Activated T-helper 1 cell treated with anti-CD3 and anti-CD28 coated beads, Interleukin-12 subunit alpha, Interleukin-12 subunit beta, Interleukin-2, Interleukin-4 antibody, amounts not matched to agents 30 ng/mL and 10 ng/mL and 1 ng/mL, durations not matched to agents 14 hours and 24 hours and 36 hours (primary cell): ENCODE measurements around the gene CKAP2L. TPM values are rescaled to one million over a fixed set of nuclear protein-coding genes. Genes with fewer than 3 reads are reported as not detected.
A peak's percentile ranks its signal among the peaks of the same experiment; 100 is the strongest.
"Not testable (repeated sequence)": the region's sequence is repeated elsewhere in the genome, so short reads cannot be mapped to it uniquely, and the experiment has no call there.

Experiments used
- DNase-seq: peaks from one replicate; pipeline ENCODE4 v3.0.0; 2021; ENCODE audit warnings: low spot score
- H3K27ac Mint-ChIP-seq: one replicate; pipeline ENCODE4 v1.8.0; 2021; ENCODE audit warnings: mild to moderate bottlenecking, mixed read lengths
- H3K27me3 Mint-ChIP-seq: one replicate; pipeline ENCODE4 v1.8.0; 2022; ENCODE audit warnings: mild to moderate bottlenecking, moderate library complexity, mixed read lengths; ENCODE audit not compliant: insufficient read depth
- H3K36me3 Mint-ChIP-seq: one replicate; pipeline ENCODE4 v1.8.0; 2021; ENCODE audit warnings: low read depth, mixed read lengths
- H3K4me1 Mint-ChIP-seq: one replicate; pipeline ENCODE4 v1.8.0; 2021; ENCODE audit warnings: low read depth, mixed read lengths
- H3K4me3 Mint-ChIP-seq: one replicate; pipeline ENCODE4 v1.8.0; 2021; ENCODE audit warnings: mild to moderate bottlenecking, moderate library complexity, mixed read lengths
- H3K9me3 Mint-ChIP-seq: one replicate; pipeline ENCODE4 v1.8.0; 2021; ENCODE audit warnings: mixed read lengths
- intact Hi-C: fragments of 100-400 bp; cut with micrococcal nuclease; formaldehyde crosslinking; loops from one replicate; pipeline ENCODE4 v1.15.1; 2024
- total RNA-seq: library from RNA; stranded (reverse); gene quantifications from 2 replicates; pipeline ENCODE4 v1.2.3, GENCODE V29; 2022

The CKAP2L gene
- total RNA-seq, 1 donor from 2014 or later, result 20.9 TPM

DNA sequence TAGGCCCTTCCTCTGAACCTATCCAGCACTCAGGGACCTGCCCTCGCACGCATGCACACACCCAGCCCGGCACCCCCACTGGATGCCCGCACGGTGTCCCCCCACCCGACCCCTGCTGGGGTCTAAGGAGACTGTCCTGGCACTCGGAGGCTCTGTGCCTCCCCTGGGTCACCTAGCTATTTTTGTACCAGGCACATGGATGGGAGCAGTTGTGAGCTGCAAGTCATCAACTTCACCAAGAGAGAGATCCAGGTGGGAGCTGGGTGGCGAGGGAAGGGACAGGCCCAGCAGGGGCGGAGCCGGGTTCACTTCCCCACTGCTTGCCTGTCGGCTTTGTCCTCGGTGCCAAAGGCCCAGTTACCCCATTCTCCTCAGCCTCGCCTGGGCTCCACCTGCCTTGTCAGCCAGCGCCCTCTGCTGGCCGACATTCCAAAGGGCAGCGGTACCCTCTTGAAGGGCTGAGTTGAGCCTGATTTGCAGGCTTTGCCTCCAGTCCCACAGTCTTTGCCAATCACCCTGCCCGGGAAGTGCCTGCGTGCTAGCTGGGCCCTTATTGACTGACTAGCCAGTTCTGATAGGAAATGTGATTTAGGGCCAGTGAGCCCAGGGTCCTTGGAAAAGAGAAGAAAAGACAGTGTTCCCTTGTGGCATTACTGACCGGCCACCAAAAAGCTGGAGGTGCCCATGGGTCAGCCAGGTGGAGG lies 37.8 kb downstream of the CKAP2L start:
- H3K4me3 Mint-ChIP-seq, result no peak overlapping the region
- DNase-seq, result peak; percentile 86
- intact Hi-C loops, result loop anchor here (1.0 to 5.0 kb wide), 9 partner anchors 14 to 244 kb away; partner anchors contain the start of genes CHCHD5, POLR1B, SLC20A1 and TTL
- H3K4me1 Mint-ChIP-seq, result peaks cover 16% of the 10 kb centered on the region
- H3K27me3 Mint-ChIP-seq, result no peaks in the 10 kb centered on the region
- no peak overlapping the region for H3K27ac Mint-ChIP-seq
- no peaks in the 10 kb centered on the region for H3K36me3 Mint-ChIP-seq
- H3K9me3 Mint-ChIP-seq, result no peaks in the 10 kb centered on the region

DNA sequence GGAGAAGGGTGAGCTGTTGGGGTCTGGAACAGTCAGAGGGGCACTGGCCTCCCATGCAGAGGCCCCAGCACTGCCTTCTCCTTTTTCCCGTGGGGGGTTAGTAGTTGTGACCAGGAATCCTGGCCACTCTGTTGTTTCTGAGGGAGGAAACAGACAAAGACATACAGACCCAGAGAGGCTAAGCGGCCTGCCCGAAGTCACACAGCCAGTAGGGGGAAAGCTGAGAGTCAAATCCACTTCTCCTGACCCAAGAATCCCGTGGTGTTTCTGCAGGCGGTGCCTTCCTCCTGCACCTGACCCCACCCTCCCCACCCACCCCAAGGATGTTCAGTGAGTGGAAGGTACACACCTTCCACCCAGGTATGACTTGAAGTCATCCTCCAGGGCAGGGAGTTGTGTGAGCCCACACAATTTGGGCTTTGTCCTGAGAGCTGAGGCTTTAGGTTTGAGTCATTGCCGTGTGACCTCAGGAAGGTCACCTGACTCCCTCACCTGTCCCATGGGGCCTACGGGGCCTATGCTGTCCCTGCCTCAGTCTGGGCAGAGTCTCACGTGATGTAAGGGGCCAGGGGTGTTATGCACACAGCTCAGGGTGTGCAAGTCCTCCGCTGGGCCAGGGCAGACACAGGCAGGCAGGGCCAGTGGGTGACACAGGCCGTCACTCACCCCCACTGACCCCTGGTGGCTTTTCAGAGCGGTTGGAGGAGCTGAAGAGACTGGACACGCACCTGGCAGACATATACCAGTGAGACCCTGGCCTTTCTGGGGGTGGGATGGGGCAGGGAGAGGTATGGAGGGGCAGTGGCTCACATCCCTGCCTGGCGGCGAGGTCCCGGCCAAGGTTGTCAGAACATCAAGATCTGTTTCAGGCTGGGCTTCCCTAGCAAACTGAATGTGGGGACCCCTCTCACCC lies 38.6 kb downstream of the CKAP2L start:
- Mint-ChIP-seq H3K4me3 (no peak overlapping the region), H3K4me1 (peaks cover 16% of the 10 kb centered on the region), H3K27me3 (no peaks in the 10 kb centered on the region), H3K36me3 (no peaks in the 10 kb centered on the region), H3K27ac (no peak overlapping the region), H3K9me3 (no peaks in the 10 kb centered on the region)
- no peak for DNase-seq
- intact Hi-C loops, result loop anchor here (1.0 to 5.0 kb wide), 9 partner anchors 13 to 244 kb away; partner anchors contain the start of genes CHCHD5, POLR1B, SLC20A1 and TTL

DNA sequence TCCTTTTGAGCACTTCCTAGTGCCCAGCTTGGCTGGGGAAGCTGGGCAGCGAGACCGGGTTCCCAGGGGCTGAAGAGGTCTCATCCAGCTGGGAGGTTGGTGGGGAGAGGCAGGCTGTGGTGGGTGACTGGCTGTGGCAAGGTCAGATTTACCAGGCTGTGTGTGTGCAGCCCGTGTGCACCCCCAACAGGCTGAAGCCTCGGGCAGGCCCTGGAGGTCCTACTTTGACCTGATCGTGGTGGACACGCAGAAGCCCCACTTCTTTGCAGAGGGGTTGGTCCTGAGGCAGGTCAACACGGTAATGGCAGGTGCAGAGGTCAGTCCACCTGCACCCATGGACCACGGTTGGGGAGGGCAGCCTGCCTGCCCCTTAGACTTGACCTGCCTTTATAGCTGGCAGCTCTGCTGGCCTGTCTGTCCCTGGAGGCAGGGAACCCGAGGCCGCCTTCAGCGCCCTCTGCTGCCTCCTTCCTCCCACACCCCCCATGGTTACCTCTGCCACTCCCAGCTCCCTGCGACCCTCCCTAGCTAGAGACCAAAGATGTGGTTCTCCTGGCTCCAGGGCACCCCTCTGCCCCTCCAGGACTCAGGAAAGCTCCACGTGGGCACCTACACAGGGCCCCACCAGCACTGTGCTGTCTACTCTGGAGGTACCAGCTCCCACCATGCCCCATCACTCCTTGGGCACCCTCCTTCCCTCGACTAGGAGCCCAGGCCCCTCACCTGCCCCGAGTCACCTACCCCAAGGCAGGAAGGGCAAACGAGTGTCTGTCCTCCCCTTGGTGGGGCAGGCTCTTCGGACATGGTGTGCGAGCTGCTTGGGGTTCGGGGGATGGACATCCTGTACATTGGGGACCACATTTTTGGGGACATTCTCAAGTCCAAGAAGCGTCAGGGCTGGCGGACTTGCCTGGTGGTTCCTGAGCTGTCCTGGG lies 39.6 kb downstream of the CKAP2L start:
- no peaks in the 10 kb centered on the region for H3K36me3 Mint-ChIP-seq
- H3K4me1 Mint-ChIP-seq, result peaks cover 16% of the 10 kb centered on the region
- H3K9me3 Mint-ChIP-seq, result no peaks in the 10 kb centered on the region
- intact Hi-C loops, result loop anchor here (5.0 kb wide), 2 partner anchors 183 to 243 kb away; partner anchors contain the start of genes POLR1B and TTL
- H3K27ac Mint-ChIP-seq, result no peak overlapping the region
- no peak for DNase-seq
- no peaks in the 10 kb centered on the region for H3K27me3 Mint-ChIP-seq
- H3K4me3 Mint-ChIP-seq, result no peak overlapping the region

DNA sequence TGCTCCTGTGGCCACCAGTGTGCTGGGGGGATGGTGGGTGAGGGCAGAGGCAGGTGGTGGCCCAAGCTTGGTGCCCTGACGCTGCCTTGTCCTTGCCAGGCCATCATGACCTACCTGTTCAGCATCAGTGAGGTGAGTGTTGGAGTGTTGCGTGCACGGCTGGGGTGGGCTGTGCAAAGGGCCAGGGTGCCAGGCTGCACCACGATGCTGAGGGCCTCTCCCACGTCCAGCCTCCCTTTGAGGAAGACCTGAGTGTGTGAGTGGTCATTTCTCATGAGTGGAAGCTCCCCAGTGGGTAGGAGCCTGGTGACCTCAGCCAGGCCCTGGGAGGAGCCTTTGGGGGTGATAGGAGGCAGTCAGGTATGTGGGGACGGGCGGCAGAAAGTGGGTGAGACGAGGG lies 40.4 kb downstream of the CKAP2L start:
- H3K36me3 Mint-ChIP-seq, result no peaks in the 10 kb centered on the region
- peaks cover 16% of the 10 kb centered on the region for H3K4me1 Mint-ChIP-seq
- no peak overlapping the region for H3K27ac Mint-ChIP-seq
- DNase-seq, result no peak
- intact Hi-C loops, result no loop called here
- H3K9me3 Mint-ChIP-seq, result no peaks in the 10 kb centered on the region
- peaks cover 1% of the 10 kb centered on the region for H3K27me3 Mint-ChIP-seq
- no peak overlapping the region for H3K4me3 Mint-ChIP-seq

DNA sequence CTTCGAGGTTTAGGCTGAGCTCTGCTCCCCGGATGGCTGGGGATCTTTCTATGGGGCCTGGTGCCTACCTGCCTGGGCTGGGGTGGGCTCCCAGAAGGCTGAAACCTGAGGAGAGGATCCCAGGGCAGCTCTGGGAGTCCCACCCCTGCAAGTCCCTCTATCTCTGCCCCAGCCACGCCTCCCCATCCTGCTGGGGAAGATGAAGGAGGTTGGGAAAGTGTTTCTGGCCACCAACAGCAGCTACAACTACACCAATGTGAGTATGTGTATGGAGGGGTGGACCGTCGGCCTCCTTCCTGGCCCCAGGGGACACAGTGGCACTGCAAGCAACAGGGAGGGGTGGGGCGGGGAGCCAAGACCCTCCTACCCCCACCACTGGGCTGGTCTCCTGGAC lies 40.9 kb downstream of the CKAP2L start:
- intact Hi-C loops, result no loop called here
- Mint-ChIP-seq H3K4me3 (no peak overlapping the region), H3K36me3 (no peaks in the 10 kb centered on the region), H3K9me3 (no peaks in the 10 kb centered on the region), H3K27ac (no peak overlapping the region), H3K4me1 (peaks cover 16% of the 10 kb centered on the region), H3K27me3 (peaks cover 6% of the 10 kb centered on the region)
- no peak for DNase-seq

DNA sequence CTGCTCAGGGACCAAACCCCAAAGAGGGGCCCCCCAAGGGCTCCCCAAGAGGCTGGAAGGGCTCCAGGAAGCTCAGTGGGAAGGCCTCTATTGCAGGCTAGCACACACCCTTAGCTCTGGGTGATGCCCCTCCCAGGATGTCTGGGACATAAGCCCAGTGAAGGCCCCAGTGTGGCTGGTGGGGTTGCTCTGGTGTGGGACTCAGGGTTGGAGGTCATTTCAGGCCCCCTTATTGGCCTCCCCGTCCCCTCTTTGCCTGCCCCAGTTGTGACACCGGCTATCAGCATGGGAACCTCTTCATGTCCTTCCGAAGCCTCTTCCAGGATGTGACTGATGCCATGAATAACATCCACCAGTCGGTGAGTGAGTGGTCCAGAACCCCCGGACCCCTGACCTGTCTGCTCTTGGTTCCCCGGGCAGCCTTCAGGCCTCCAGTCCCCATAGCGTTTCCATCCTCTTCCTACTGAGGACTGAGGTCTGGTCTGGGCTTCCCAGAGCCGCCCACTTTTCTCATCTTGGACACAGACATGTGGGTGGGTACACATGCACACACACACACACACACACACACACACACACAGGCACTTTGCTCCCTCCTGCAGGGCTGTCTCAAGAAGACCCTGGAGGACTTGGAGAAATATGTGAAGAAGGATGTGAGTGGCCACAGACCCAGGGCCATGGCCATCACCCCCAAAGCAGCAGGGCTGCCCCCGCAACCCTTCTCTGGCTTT lies 41.4 kb downstream of the CKAP2L start:
- H3K27ac Mint-ChIP-seq, result no peak overlapping the region
- DNase-seq, result no peak
- H3K4me1 Mint-ChIP-seq, result peaks cover 10% of the 10 kb centered on the region
- intact Hi-C loops, result no loop called here
- peaks cover 7% of the 10 kb centered on the region for H3K27me3 Mint-ChIP-seq
- no peak overlapping the region for H3K4me3 Mint-ChIP-seq
- H3K36me3 Mint-ChIP-seq, result no peaks in the 10 kb centered on the region
- H3K9me3 Mint-ChIP-seq, result no peaks in the 10 kb centered on the region

DNA sequence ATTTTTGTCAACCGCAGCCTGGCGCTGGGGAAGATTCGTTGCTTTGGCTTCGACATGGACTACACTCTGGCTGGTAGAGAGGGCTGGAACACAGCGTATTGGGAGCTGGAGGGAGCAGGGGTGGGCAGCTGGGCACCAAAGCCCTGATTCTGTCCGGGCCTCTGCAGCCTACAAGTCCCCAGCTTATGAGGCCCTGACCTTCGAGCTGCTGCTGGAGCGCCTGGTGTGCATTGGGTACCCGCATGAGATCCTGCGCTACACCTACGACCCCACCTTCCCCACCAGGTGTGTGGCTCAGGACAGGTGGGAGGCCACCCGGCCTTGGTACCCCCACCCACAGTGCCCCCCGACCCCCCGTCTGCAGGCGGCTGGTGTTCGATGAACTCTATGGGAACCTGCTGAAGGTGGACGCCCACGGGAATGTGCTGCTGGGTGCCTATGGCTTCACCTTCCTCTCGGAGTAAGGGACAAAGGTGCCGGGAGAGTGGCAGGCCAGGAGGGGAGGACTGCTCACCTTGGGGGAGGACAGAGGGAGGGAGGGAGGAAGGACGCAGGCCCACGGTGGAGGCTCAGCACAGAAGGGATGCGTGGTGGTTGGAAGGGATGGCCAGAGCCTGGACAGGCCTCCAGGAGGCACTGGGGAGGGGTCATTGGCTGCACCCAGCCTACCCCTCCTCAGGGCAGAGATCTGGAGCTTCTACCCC lies 42.4 kb downstream of the CKAP2L start:
- no peak for DNase-seq
- H3K9me3 Mint-ChIP-seq, result peaks cover 4% of the 10 kb centered on the region
- peaks cover 6% of the 10 kb centered on the region for H3K4me1 Mint-ChIP-seq
- no peak overlapping the region for H3K27ac Mint-ChIP-seq
- H3K36me3 Mint-ChIP-seq, result peaks cover 2% of the 10 kb centered on the region
- peaks cover 10% of the 10 kb centered on the region for H3K27me3 Mint-ChIP-seq
- H3K4me3 Mint-ChIP-seq, result no peak overlapping the region
- intact Hi-C loops, result no loop called here

DNA sequence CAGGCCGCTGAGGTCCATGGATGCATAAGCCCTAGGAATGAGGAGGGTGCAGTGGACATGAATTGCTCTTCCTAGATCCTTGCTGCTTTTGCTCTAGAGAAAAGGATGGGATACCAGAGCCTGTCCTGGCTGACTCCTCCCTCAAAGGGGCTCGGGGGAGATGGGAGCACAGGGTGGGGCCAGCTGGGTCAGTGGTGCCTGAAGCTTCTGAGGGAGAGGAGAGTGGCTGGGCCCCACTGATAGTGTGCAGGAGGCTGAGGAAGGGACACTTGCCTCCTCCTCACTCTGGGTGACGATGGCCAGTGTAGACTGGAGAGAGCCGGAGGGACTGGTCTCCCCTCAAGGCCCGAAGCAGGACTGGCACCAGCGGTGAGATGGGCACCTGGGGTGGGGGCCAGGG lies 43.6 kb downstream of the CKAP2L start, which contains the start of gene NT5DC4:
NT5DC4 (plus strand) TSS at position 236 of the 400 bp plus-strand sequence; CDS start at position 296, 60 bp downstream.
- no peaks in the 10 kb centered on the region for H3K4me1 Mint-ChIP-seq
- peaks cover 10% of the 10 kb centered on the region for H3K27me3 Mint-ChIP-seq
- H3K36me3 Mint-ChIP-seq, result peaks cover 2% of the 10 kb centered on the region
- DNase-seq, result no peak
- peaks cover 4% of the 10 kb centered on the region for H3K9me3 Mint-ChIP-seq
- H3K27ac Mint-ChIP-seq, result no peak within 1 kb of the TSS
- intact Hi-C loops, result no loop called here
- no peak within 1 kb of the TSS for H3K4me3 Mint-ChIP-seq

DNA sequence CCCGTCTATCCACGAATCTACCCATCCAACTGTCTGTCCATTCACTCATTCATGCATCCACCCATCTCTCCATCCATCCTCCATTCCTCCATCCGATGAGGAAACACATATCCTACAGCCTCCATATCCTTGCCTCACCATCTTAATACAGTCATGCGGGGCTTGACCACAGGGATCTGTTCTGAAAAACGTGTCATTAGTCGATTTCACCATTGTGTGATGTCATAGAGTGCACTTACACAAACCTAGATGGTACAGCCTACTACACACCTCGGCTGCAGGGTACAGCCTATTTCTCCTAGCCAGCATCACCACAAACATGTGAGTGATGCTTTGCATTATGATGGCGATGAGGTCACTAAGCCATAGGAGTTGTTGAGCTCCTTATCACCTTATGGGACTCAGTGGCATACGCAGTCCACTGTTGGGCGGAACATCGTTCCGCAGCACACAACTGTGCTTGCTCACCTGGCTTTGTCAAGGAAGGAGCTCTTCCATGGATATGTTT lies 45.5 kb downstream of the CKAP2L start:
- H3K4me3 Mint-ChIP-seq, result no peak overlapping the region
- DNase-seq, result no peak
- intact Hi-C loops, result no loop called here
- peaks cover 2% of the 10 kb centered on the region for H3K36me3 Mint-ChIP-seq
- peaks cover 10% of the 10 kb centered on the region for H3K27me3 Mint-ChIP-seq
- no peak overlapping the region for H3K27ac Mint-ChIP-seq
- H3K9me3 Mint-ChIP-seq, result peaks cover 4% of the 10 kb centered on the region
- no peaks in the 10 kb centered on the region for H3K4me1 Mint-ChIP-seq

DNA sequence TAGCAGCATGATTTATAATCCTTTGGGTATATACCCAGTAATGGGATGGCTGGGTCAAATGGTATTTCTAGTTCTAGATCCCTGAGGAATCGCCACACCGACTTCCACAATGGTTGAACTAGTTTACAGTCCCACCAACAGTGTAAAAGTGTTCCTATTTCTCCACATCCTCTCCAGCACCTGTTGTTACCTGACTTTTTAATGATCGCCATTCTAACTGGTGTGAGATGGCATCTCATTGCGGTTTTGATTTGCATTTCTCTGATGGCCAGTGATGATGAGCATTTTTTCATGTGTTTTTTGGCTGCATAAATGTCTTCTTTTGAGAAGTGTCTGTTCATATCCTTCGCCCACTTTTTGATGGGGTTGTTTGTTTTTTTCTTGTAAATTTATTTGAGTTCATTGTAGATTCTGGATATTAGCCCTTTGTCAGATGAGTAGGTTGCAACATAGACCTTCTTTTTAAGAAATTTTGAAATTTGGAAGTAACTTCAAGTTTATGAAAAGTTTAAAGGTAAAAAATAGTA lies 47.5 kb downstream of the CKAP2L start:
- H3K27me3 Mint-ChIP-seq, result peaks cover 17% of the 10 kb centered on the region
- H3K9me3 Mint-ChIP-seq, H3K36me3 Mint-ChIP-seq, H3K27ac Mint-ChIP-seq, DNase-seq, intact Hi-C loops, H3K4me3 Mint-ChIP-seq: not testable (repeated sequence)
- peaks cover 19% of the 10 kb centered on the region for H3K4me1 Mint-ChIP-seq

DNA sequence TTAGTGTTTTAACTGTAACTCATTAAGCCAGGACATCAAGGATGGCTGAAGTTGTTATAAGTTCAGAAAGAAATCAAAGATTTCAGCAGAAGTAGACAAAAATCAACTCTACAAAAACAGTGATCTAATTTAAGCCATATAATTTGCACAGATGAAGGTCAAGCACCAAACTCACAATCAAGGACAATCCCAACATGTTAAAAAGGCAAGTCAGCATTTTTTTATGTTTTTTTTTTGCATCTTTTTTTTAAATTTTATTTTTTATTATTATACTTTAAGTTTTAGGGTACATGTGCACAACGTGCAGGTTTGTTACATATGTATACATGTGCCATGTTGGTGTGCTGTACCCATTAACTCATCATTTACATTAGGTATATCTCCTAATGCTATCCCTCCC lies 48.3 kb downstream of the CKAP2L start:
- H3K27ac Mint-ChIP-seq, H3K36me3 Mint-ChIP-seq, DNase-seq, intact Hi-C loops, H3K9me3 Mint-ChIP-seq, H3K4me3 Mint-ChIP-seq: not testable (repeated sequence)
- Mint-ChIP-seq H3K27me3 (peaks cover 17% of the 10 kb centered on the region), H3K4me1 (peaks cover 23% of the 10 kb centered on the region)
